ENCODE measurements around the gene TOMM5. TPM values are rescaled to one million over a fixed set of nuclear protein-coding genes. Genes with fewer than 3 reads are reported as not detected.

Gene TOMM5
- total RNA-seq, 1 donor: 72.4 TPM

GRCh38 chr9:37626708-37627292 is 34.4 kb upstream of the TOMM5 start:
- Histone ChIP-seq H3K4me2 (ENCODE audit: insufficient read depth, low read length) (no peak overlapping the region), H3K27ac (ENCODE audit: low read depth, low read length) (no peak overlapping the region), H3K79me2 (ENCODE audit: insufficient read depth, low read length) (no peaks in the 10 kb centered on the region), H3K9me3 (ENCODE audit: low read depth, low read length) (no peaks in the 10 kb centered on the region), H2AFZ (ENCODE audit: low read length) (no peak overlapping the region), H3K4me1 (ENCODE audit: insufficient read depth, low read length) (no peaks in the 10 kb centered on the region), H3K27me3 (ENCODE audit: insufficient read depth, low read length) (peaks cover 10% of the 10 kb centered on the region), H3K4me3 (ENCODE audit: insufficient read depth, low read length) (no peak overlapping the region), H3K36me3 (ENCODE audit: insufficient read depth, low read length) (no peaks in the 10 kb centered on the region), H4K20me1 (ENCODE audit: insufficient read depth, low read length) (no peaks in the 10 kb centered on the region)
- no peak for DNase-seq (ENCODE audit: insufficient read length, low spot score, missing footprints)
- TF ChIP-seq CTCF (IDR thresholded peaks at IDR 0.05; ENCODE audit: extremely low read depth, low read depth, low read length): no peak

- Histone ChIP-seq H3K79me2 (ENCODE audit: insufficient read depth, low read length) (no peaks in the 10 kb centered on the region), H3K27ac (ENCODE audit: low read depth, low read length) (no peak overlapping the region), H3K27me3 (ENCODE audit: insufficient read depth, low read length) (peaks cover 10% of the 10 kb centered on the region), H4K20me1 (ENCODE audit: insufficient read depth, low read length) (no peaks in the 10 kb centered on the region), H3K4me3 (ENCODE audit: insufficient read depth, low read length) (no peak overlapping the region), H3K9me3 (ENCODE audit: low read depth, low read length) (no peaks in the 10 kb centered on the region), H2AFZ (ENCODE audit: low read length) (no peak overlapping the region), H3K4me2 (ENCODE audit: insufficient read depth, low read length) (no peak overlapping the region), H3K4me1 (ENCODE audit: insufficient read depth, low read length) (no peaks in the 10 kb centered on the region), H3K36me3 (ENCODE audit: insufficient read depth, low read length) (no peaks in the 10 kb centered on the region)
- TF ChIP-seq CTCF (IDR thresholded peaks at IDR 0.05; ENCODE audit: extremely low read depth, low read depth, low read length): no peak
- no peak for DNase-seq (ENCODE audit: insufficient read length, low spot score, missing footprints)
Observed at GRCh38 chr9:37625758-37626147, 33.4 kb upstream of the TOMM5 start.

GRCh38 chr9:37625036-37625757 is 32.8 kb upstream of the TOMM5 start:
- no peaks in the 10 kb centered on the region for H3K36me3 ChIP-seq (ENCODE audit: insufficient read depth, low read length)
- DNase-seq (ENCODE audit: insufficient read length, low spot score, missing footprints): no peak
- no peaks in the 10 kb centered on the region for H4K20me1 ChIP-seq (ENCODE audit: insufficient read depth, low read length)
- no peak overlapping the region for H3K27ac ChIP-seq (ENCODE audit: low read depth, low read length)
- H3K4me3 ChIP-seq (ENCODE audit: insufficient read depth, low read length): no peak overlapping the region
- H3K4me2 ChIP-seq (ENCODE audit: insufficient read depth, low read length): no peak overlapping the region
- H3K4me1 ChIP-seq (ENCODE audit: insufficient read depth, low read length): no peaks in the 10 kb centered on the region
- H3K79me2 ChIP-seq (ENCODE audit: insufficient read depth, low read length): no peaks in the 10 kb centered on the region
- H2AFZ ChIP-seq (ENCODE audit: low read length): no peak overlapping the region
- H3K9me3 ChIP-seq (ENCODE audit: low read depth, low read length): no peaks in the 10 kb centered on the region
- TF ChIP-seq CTCF (IDR thresholded peaks at IDR 0.05; ENCODE audit: extremely low read depth, low read depth, low read length): no peak
- peaks cover 10% of the 10 kb centered on the region for H3K27me3 ChIP-seq (ENCODE audit: insufficient read depth, low read length)

GRCh38 chr9:37624073-37624472 is 31.7 kb upstream of the TOMM5 start:
- H3K4me1 ChIP-seq (ENCODE audit: insufficient read depth, low read length): peaks cover 2% of the 10 kb centered on the region
- H3K27ac ChIP-seq (ENCODE audit: low read depth, low read length): no peak overlapping the region
- H3K27me3 ChIP-seq (ENCODE audit: insufficient read depth, low read length): peaks cover 10% of the 10 kb centered on the region
- TF ChIP-seq CTCF (IDR thresholded peaks at IDR 0.05; ENCODE audit: extremely low read depth, low read depth, low read length): no peak
- no peak overlapping the region for H3K4me3 ChIP-seq (ENCODE audit: insufficient read depth, low read length)
- H3K79me2 ChIP-seq (ENCODE audit: insufficient read depth, low read length): no peaks in the 10 kb centered on the region
- no peaks in the 10 kb centered on the region for H3K36me3 ChIP-seq (ENCODE audit: insufficient read depth, low read length)
- no peaks in the 10 kb centered on the region for H4K20me1 ChIP-seq (ENCODE audit: insufficient read depth, low read length)
- no peak overlapping the region for H2AFZ ChIP-seq (ENCODE audit: low read length)
- H3K9me3 ChIP-seq (ENCODE audit: low read depth, low read length): no peaks in the 10 kb centered on the region
- DNase-seq (ENCODE audit: insufficient read length, low spot score, missing footprints): no peak
- H3K4me2 ChIP-seq (ENCODE audit: insufficient read depth, low read length): no peak overlapping the region
